ENCODE measurements around the gene METTL25.

- no peak for TF ChIP-seq EZH2phosphoT487 (IDR thresholded peaks at IDR 0.05; ENCODE audit: low read depth)
- TF ChIP-seq CTCF (IDR thresholded peaks at IDR 0.05; ENCODE audit: low read depth, low read length): no peak
Observed at GRCh38 chr12:82375201-82375600, 16.9 kb downstream of the METTL25 start.

Measured in OCI-LY3 (cell line).